Pancreas (tissue), 10 donors: Measurements from ENCODE around the gene CCDC127. TPM values are rescaled to one million over a fixed set of nuclear protein-coding genes. Genes with fewer than 3 reads are reported as not detected.
A peak's percentile ranks its signal among the peaks of the same experiment; 100 is the strongest.

Experiments used
- ATAC-seq, 4 donors: fragments of 200-7000 bp; cut with Tn5 transposase; one replicate each; pipeline versions ENCODE4 v1.8.0 to v1.9.1; 2020; ENCODE audit warnings: mild to moderate bottlenecking in 4 of 4, moderate library complexity in 4 of 4
- DNase-seq, 6 donors: peaks; one replicate each; pipeline ENCODE4 v3.0.0-alpha.2; 2020
- FAIRE-seq: peaks from 2 replicates; lab custom pipeline; 2012; peaks lifted over from hg19 to GRCh38; lab: Jason Lieb, UNC
- H3K27ac ChIP-seq, 4 donors: fragments of 200-600 bp; sonication (generic); 1 replicate in 3 of 4; 2 replicates in 1 of 4; pipeline versions ENCODE4 v1.5.0 to v1.8.0; 2020
- H3K27me3 ChIP-seq, 4 donors: fragments of 200-600 bp; one replicate each; pipeline ENCODE4 v1.8.0; 2021
- H3K36me3 ChIP-seq, 3 donors: fragments of 200-600 bp; sonication (generic) in 1 of 3; one replicate each; pipeline versions ENCODE4 v1.5.0 to v1.8.0; 2020 to 2021
- H3K4me1 ChIP-seq, 3 donors: fragments of 200-600 bp; one replicate each; pipeline ENCODE4 v1.8.0; 2021
- H3K4me3 ChIP-seq, 4 donors: fragments of 200-600 bp; sonication (generic) in 2 of 4; one replicate each; pipeline versions ENCODE4 v1.5.0 to v1.8.0; 2020 to 2021
- H3K9me3 ChIP-seq, 4 donors: fragments of 200-600 bp; one replicate each; pipeline ENCODE4 v1.8.0; 2021
- WGBS, 2 donors: extraction: QIAGEN DNeasy Blood & Tissue Kit; methylation state at CpG; one replicate each; pipeline ENCODE4 v1.1.7; 2013; 5-methylcytosine and 5-hydroxymethylcytosine counted together
- intact Hi-C, 3 donors: fragments of 100-400 bp; cut with DNase I; formaldehyde crosslinking; loops; one replicate each; pipeline versions ENCODE4 v1.11.1 to v1.14.2; 2022
- polyA plus RNA-seq, 2 donors: library from polyadenylated mRNA; stranded (reverse); fragments of 200-250 nt; gene quantifications; one replicate each; pipeline ENCODE4 v1.2.3, GENCODE V29; 2013
- total RNA-seq, 6 donors: library from RNA; stranded (reverse); fragmentation: NEBNext Ultra II Directional in 4 of 6; extraction: Animal tissue kit (Norgen Biotek cat#: 25700) in 4 of 6; gene quantifications; one replicate each; pipeline versions ENCODE4 v1.2.1 to v1.2.4, GENCODE V29; 2021 to 2023
- TF ChIP-seq, protein P1 (sequence below), 4 donors: fragments of 200-600 bp; sonication (generic) in 3 of 4; IDR thresholded peaks; one replicate each; pipeline versions ENCODE4 v1.5.0 to v1.8.0; 2021; ENCODE audit warnings: antibody characterized with exemption in 4 of 4
- donor health status: healthy with polysubstance abuse.
- donor health status: DM: no; HTN: no; CAD: no; lungs with moderate emphysema.
- donor health status: DM: no; HTN: no; CAD: no.
- donor health status: control.
- donor health status: control.
- donor health status: Bipolar disorder and iron deficiency.
- donor health status: DM: yes; HTN: yes; CAD: no.
- donor health status: DM: no; HTN: no; CAD: no.
- donor health status: DM: no; HTN: no; CAD: no.
- donor health status: DM: yes; HTN: yes; CAD: no.

The CCDC127 gene
- total and polyA plus RNA-seq, 8 donors, result 1.2 to 3.9 (median 1.9) TPM

GRCh38 chr5:156411-157072 lies 61.4 kb downstream of the CCDC127 start:
- intact Hi-C loops, result no loop called here
- WGBS, 2 donors, result 72 to 86% methylated on average over 17 of the region's 17 CpGs
- Histone ChIP-seq H3K4me3 (no peak overlapping the region), H3K36me3 (no peaks in the 10 kb centered on the region), H3K9me3 (no peaks in the 10 kb centered on the region), H3K27me3 (no peaks in the 10 kb centered on the region), H3K27ac (no peak overlapping the region), H3K4me1 (no peaks in the 10 kb centered on the region)
- DNase-seq (peak in 1 of 6 donors; percentile 53), FAIRE-seq (no peak), ATAC-seq (no peak)
- TF ChIP-seq, protein P1, sequence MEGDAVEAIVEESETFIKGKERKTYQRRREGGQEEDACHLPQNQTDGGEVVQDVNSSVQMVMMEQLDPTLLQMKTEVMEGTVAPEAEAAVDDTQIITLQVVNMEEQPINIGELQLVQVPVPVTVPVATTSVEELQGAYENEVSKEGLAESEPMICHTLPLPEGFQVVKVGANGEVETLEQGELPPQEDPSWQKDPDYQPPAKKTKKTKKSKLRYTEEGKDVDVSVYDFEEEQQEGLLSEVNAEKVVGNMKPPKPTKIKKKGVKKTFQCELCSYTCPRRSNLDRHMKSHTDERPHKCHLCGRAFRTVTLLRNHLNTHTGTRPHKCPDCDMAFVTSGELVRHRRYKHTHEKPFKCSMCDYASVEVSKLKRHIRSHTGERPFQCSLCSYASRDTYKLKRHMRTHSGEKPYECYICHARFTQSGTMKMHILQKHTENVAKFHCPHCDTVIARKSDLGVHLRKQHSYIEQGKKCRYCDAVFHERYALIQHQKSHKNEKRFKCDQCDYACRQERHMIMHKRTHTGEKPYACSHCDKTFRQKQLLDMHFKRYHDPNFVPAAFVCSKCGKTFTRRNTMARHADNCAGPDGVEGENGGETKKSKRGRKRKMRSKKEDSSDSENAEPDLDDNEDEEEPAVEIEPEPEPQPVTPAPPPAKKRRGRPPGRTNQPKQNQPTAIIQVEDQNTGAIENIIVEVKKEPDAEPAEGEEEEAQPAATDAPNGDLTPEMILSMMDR (IDR thresholded peaks at IDR 0.05), result no peak

GRCh38 chr5:155651-156410 lies 62.1 kb downstream of the CCDC127 start:
- intact Hi-C loops, result no loop called here
- TF ChIP-seq, protein P1 (IDR thresholded peaks at IDR 0.05), result no peak
- no peak for ATAC-seq
- FAIRE-seq, result no peak
- DNase-seq, result peak in 1 of 6 donors; percentile 45
- no peaks in the 10 kb centered on the region for H3K4me1 ChIP-seq
- no peak overlapping the region for H3K4me3 ChIP-seq
- H3K9me3 ChIP-seq, result no peaks in the 10 kb centered on the region
- WGBS, 2 donors, result 80 to 88% methylated on average over 23 of the region's 23 CpGs
- no peaks in the 10 kb centered on the region for H3K27me3 ChIP-seq
- no peaks in the 10 kb centered on the region for H3K36me3 ChIP-seq
- no peak overlapping the region for H3K27ac ChIP-seq

- no peaks in the 10 kb centered on the region for H3K36me3 ChIP-seq
- no peaks in the 10 kb centered on the region for H3K4me1 ChIP-seq
- no peak overlapping the region for H3K27ac ChIP-seq
- 79 to 87% methylated on average over 18 of the region's 18 CpGs for WGBS, 2 donors
- no peak overlapping the region for H3K4me3 ChIP-seq
- ATAC-seq, result no peak
- intact Hi-C loops, result no loop called here
- H3K9me3 ChIP-seq, result no peaks in the 10 kb centered on the region
- H3K27me3 ChIP-seq, result no peaks in the 10 kb centered on the region
- TF ChIP-seq, protein P1 (IDR thresholded peaks at IDR 0.05), result no peak
- no peak for DNase-seq
- no peak for FAIRE-seq
Observed at GRCh38 chr5:154826-155225, 63.1 kb downstream of the CCDC127 start.

GRCh38 chr5:154236-154635 lies 63.7 kb downstream of the CCDC127 start:
- ATAC-seq, result no peak
- FAIRE-seq, result no peak

More at GRCh38 chr5:154236-154635, 63.7 kb downstream of the CCDC127 start:
- Histone ChIP-seq H3K27ac (no peak overlapping the region), H3K4me1 (no peaks in the 10 kb centered on the region), H3K36me3 (no peaks in the 10 kb centered on the region), H3K9me3 (no peaks in the 10 kb centered on the region), H3K4me3 (no peak overlapping the region), H3K27me3 (no peaks in the 10 kb centered on the region)
- intact Hi-C loops, result no loop called here
- DNase-seq, result peak in 1 of 6 donors; percentile 30
- TF ChIP-seq, protein P1 (IDR thresholded peaks at IDR 0.05), result no peak
- WGBS, 2 donors, result 74 to 84% methylated on average over 10 of the region's 10 CpGs
